Measurements from ENCODE around the gene ATG13.

The ATG13 gene

DNA sequence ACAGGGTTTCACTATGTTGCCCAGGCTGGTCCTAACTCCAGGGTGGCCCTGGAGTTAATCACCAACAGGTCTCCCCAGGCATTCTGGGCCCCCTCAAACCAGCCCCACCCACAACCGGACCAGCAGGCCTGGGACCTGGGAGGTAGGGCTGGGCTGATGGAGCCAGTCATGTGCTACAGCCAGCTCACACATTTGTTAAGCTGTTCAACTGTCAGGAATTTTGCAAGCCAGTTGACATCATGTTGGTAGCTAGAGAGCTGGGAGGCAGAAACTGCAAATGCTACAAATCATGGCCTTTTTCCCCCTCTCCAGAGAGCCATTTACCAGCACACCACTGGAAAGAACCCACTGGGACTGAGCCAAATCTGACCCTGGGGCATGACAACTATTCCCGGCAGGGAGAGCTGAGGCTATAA, 76.3 kb downstream of the ATG13 start:
- no peak overlapping the region for H3K23ac ChIP-seq (ENCODE audit: low read depth, low read length, poor library complexity)
- no peak overlapping the region for H2BK15ac ChIP-seq (ENCODE audit: low read length)
- H3K4ac ChIP-seq (ENCODE audit: low read length), result no peak overlapping the region
- H3K4me1 ChIP-seq (ENCODE audit: control insufficient read depth in 2 of 2, insufficient read depth in 1 of 2, low read depth in 1 of 2, low read length in 2 of 2), result no peaks in the 10 kb centered on the region
- H3K18ac ChIP-seq (ENCODE audit: low read length), result no peak overlapping the region
- no peaks in the 10 kb centered on the region for H3K9me3 ChIP-seq (replicated peaks in 1 of 2; ENCODE audit: control insufficient read depth in 2 of 2, insufficient read depth in 1 of 2, low read depth in 1 of 2, low read length in 2 of 2)
- H3K14ac ChIP-seq (ENCODE audit: low read length), result no peak overlapping the region
- H4K8ac ChIP-seq (ENCODE audit: low read depth, low read length), result no peak overlapping the region
- DNase-seq (ENCODE audit: low spot score), result no peak
- H2BK5ac ChIP-seq (ENCODE audit: low read length), result no peak overlapping the region
- no peak overlapping the region for H3K4me3 ChIP-seq (ENCODE audit: low read length in 2 of 2)
- H3K4me2 ChIP-seq (ENCODE audit: insufficient read depth, low read length, poor library complexity, severe bottlenecking), result no peak overlapping the region
- H4K91ac ChIP-seq (ENCODE audit: low read depth, low read length, poor library complexity), result no peak overlapping the region
- H2BK120ac ChIP-seq (ENCODE audit: low read depth, low read length), result no peak overlapping the region
- H2AFZ ChIP-seq (ENCODE audit: low read length), result no peak overlapping the region
- H3K27me3 ChIP-seq (ENCODE audit: control insufficient read depth in 3 of 3, insufficient read depth in 3 of 3, low read depth in 1 of 3, low read length in 3 of 3), result no peaks in the 10 kb centered on the region
- no peak overlapping the region for H2AK5ac ChIP-seq (ENCODE audit: low read depth, low read length)
- H3K27ac ChIP-seq (replicated peaks; ENCODE audit: low read length), result no peak overlapping the region
- peaks cover 7% of the 10 kb centered on the region for H3K79me1 ChIP-seq (ENCODE audit: low read depth, low read length)
- H3K9ac ChIP-seq (ENCODE audit: low read depth, low read length, poor library complexity), result no peak overlapping the region
- H3K36me3 ChIP-seq (replicated peaks in 1 of 2; ENCODE audit: control insufficient read depth in 2 of 2, insufficient read depth in 2 of 2, low read length in 2 of 2), result peaks cover 16 to 41% of the 10 kb centered on the region in 2 donors
- WGBS, 2 donors (ENCODE audit: extremely low coverage in 2 of 2, insufficient read length in 2 of 2, insufficient replicate concordance in 1 of 2), result no CpG with 5 or more reads among the region's 2 CpGs
- no peak overlapping the region for H2BK12ac ChIP-seq (ENCODE audit: low read length)

DNA sequence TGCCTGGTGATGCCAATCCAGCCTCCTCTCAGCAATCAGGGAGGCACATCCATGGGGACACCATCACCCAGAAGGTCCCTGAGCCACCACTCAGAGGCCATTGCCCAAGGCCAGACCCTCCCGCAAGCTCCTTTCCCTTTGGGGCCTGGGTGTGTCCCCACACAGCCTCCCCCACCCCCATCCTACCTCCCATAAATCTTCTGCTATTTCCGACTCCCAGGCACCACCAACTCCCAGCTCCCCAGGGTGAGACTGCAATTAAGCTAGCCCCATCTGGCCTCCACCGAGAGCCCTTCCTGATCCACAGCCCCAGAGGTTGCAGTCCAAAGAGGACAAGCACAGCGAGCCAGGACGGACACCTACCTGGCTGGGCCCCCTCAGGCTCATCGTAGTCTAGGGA, 76.7 kb downstream of the ATG13 start:
- Histone ChIP-seq H3K14ac (ENCODE audit: low read length) (no peak overlapping the region), H3K27ac (replicated peaks; ENCODE audit: low read length) (no peak overlapping the region), H3K4me2 (ENCODE audit: insufficient read depth, low read length, poor library complexity, severe bottlenecking) (no peak overlapping the region), H2AK5ac (ENCODE audit: low read depth, low read length) (no peak overlapping the region), H3K4me3 (ENCODE audit: low read length in 2 of 2) (no peak overlapping the region), H4K8ac (ENCODE audit: low read depth, low read length) (no peak overlapping the region), H3K4me1 (ENCODE audit: control insufficient read depth in 2 of 2, insufficient read depth in 1 of 2, low read depth in 1 of 2, low read length in 2 of 2) (no peaks in the 10 kb centered on the region), H2BK15ac (ENCODE audit: low read length) (no peak overlapping the region), H3K23ac (ENCODE audit: low read depth, low read length, poor library complexity) (no peak overlapping the region), H3K9me3 (replicated peaks in 1 of 2; ENCODE audit: control insufficient read depth in 2 of 2, insufficient read depth in 1 of 2, low read depth in 1 of 2, low read length in 2 of 2) (no peaks in the 10 kb centered on the region), H3K9ac (ENCODE audit: low read depth, low read length, poor library complexity) (no peak overlapping the region), H2BK120ac (ENCODE audit: low read depth, low read length) (no peak overlapping the region), H2BK12ac (ENCODE audit: low read length) (no peak overlapping the region), H3K18ac (ENCODE audit: low read length) (no peak overlapping the region), H2AFZ (ENCODE audit: low read length) (no peak overlapping the region), H3K4ac (ENCODE audit: low read length) (no peak overlapping the region), H3K79me1 (ENCODE audit: low read depth, low read length) (peaks cover 7% of the 10 kb centered on the region), H2BK5ac (ENCODE audit: low read length) (no peak overlapping the region), H3K27me3 (ENCODE audit: control insufficient read depth in 3 of 3, insufficient read depth in 3 of 3, low read depth in 1 of 3, low read length in 3 of 3) (no peaks in the 10 kb centered on the region), H3K36me3 (replicated peaks in 1 of 2; ENCODE audit: control insufficient read depth in 2 of 2, insufficient read depth in 2 of 2, low read length in 2 of 2) (peaks cover 16 to 40% of the 10 kb centered on the region in 2 donors), H4K91ac (ENCODE audit: low read depth, low read length, poor library complexity) (no peak overlapping the region)
- no peak for DNase-seq (ENCODE audit: low spot score)
- WGBS, 2 donors (ENCODE audit: extremely low coverage in 2 of 2, insufficient read length in 2 of 2, insufficient replicate concordance in 1 of 2), result no CpG with 5 or more reads among the region's 6 CpGs

DNA sequence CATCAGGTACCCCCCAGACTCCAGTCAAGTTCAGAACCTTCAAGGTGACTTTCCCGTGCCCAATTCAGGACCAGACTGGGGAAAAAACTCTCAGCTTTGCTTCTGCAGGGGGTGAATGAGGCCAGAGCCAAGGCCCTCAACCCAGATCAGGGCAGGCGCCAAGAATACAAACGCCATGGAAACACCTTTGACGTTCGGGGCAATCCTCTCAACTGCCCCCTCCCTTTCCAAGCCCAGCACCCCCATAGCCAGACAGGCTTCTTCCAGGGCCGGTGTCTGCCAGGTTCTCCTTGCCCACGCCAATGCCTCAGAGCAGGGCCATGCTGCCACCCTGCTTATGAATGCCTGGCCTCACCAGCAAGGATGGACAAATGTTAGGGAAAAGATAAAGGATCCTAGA, 77.3 kb downstream of the ATG13 start:
- no peak overlapping the region for H3K9ac ChIP-seq (ENCODE audit: low read depth, low read length, poor library complexity)
- H3K79me1 ChIP-seq (ENCODE audit: low read depth, low read length), result peaks cover 7% of the 10 kb centered on the region
- no peak overlapping the region for H3K4me3 ChIP-seq (ENCODE audit: low read length in 2 of 2)
- no peak overlapping the region for H3K27ac ChIP-seq (replicated peaks; ENCODE audit: low read length)
- no peak for DNase-seq (ENCODE audit: low spot score)
- H2BK12ac ChIP-seq (ENCODE audit: low read length), result no peak overlapping the region
- no peak overlapping the region for H2AFZ ChIP-seq (ENCODE audit: low read length)
- no peak overlapping the region for H4K8ac ChIP-seq (ENCODE audit: low read depth, low read length)
- H2BK120ac ChIP-seq (ENCODE audit: low read depth, low read length), result peak overlapping the region; percentile 31
- no peaks in the 10 kb centered on the region for H3K27me3 ChIP-seq (ENCODE audit: control insufficient read depth in 3 of 3, insufficient read depth in 3 of 3, low read depth in 1 of 3, low read length in 3 of 3)
- no peak overlapping the region for H2AK5ac ChIP-seq (ENCODE audit: low read depth, low read length)
- no peak overlapping the region for H3K4ac ChIP-seq (ENCODE audit: low read length)
- H3K4me2 ChIP-seq (ENCODE audit: insufficient read depth, low read length, poor library complexity, severe bottlenecking), result no peak overlapping the region
- no peak overlapping the region for H4K91ac ChIP-seq (ENCODE audit: low read depth, low read length, poor library complexity)
- H3K4me1 ChIP-seq (ENCODE audit: control insufficient read depth in 2 of 2, insufficient read depth in 1 of 2, low read depth in 1 of 2, low read length in 2 of 2), result no peaks in the 10 kb centered on the region
- no peak overlapping the region for H3K23ac ChIP-seq (ENCODE audit: low read depth, low read length, poor library complexity)
- no peak overlapping the region for H2BK5ac ChIP-seq (ENCODE audit: low read length)
- no peak overlapping the region for H3K14ac ChIP-seq (ENCODE audit: low read length)
- H3K18ac ChIP-seq (ENCODE audit: low read length), result no peak overlapping the region
- peaks cover 16 to 38% of the 10 kb centered on the region in 2 donors for H3K36me3 ChIP-seq (replicated peaks in 1 of 2; ENCODE audit: control insufficient read depth in 2 of 2, insufficient read depth in 2 of 2, low read length in 2 of 2)
- no peaks in the 10 kb centered on the region for H3K9me3 ChIP-seq (replicated peaks in 1 of 2; ENCODE audit: control insufficient read depth in 2 of 2, insufficient read depth in 1 of 2, low read depth in 1 of 2, low read length in 2 of 2)
- WGBS, 2 donors (ENCODE audit: extremely low coverage in 2 of 2, insufficient read length in 2 of 2, insufficient replicate concordance in 1 of 2), result no CpG with 5 or more reads among the region's 7 CpGs
- H2BK15ac ChIP-seq (ENCODE audit: low read length), result no peak overlapping the region

GRCh38 chr11:46695345-46696211, 78.2 kb downstream of the ATG13 start:
- no peaks in the 10 kb centered on the region for H3K27me3 ChIP-seq (ENCODE audit: control insufficient read depth in 3 of 3, insufficient read depth in 3 of 3, low read depth in 1 of 3, low read length in 3 of 3)
- WGBS, 2 donors (ENCODE audit: extremely low coverage in 2 of 2, insufficient read length in 2 of 2, insufficient replicate concordance in 1 of 2), result no CpG with 5 or more reads among the region's 12 CpGs
- H3K18ac ChIP-seq (ENCODE audit: low read length), result no peak overlapping the region

More at GRCh38 chr11:46695345-46696211, 78.2 kb downstream of the ATG13 start:
- no peak overlapping the region for H3K4me2 ChIP-seq (ENCODE audit: insufficient read depth, low read length, poor library complexity, severe bottlenecking)
- H3K4me1 ChIP-seq (ENCODE audit: control insufficient read depth in 2 of 2, insufficient read depth in 1 of 2, low read depth in 1 of 2, low read length in 2 of 2), result no peaks in the 10 kb centered on the region
- no peaks in the 10 kb centered on the region for H3K9me3 ChIP-seq (replicated peaks in 1 of 2; ENCODE audit: control insufficient read depth in 2 of 2, insufficient read depth in 1 of 2, low read depth in 1 of 2, low read length in 2 of 2)
- H3K9ac ChIP-seq (ENCODE audit: low read depth, low read length, poor library complexity), result no peak overlapping the region
- DNase-seq (ENCODE audit: low spot score), result no peak
- H2AFZ ChIP-seq (ENCODE audit: low read length), result no peak overlapping the region
- H3K23ac ChIP-seq (ENCODE audit: low read depth, low read length, poor library complexity), result no peak overlapping the region
- H3K36me3 ChIP-seq (replicated peaks in 1 of 2; ENCODE audit: control insufficient read depth in 2 of 2, insufficient read depth in 2 of 2, low read length in 2 of 2), result peaks cover 16 to 38% of the 10 kb centered on the region in 2 donors
- no peak overlapping the region for H3K27ac ChIP-seq (replicated peaks; ENCODE audit: low read length)
- peak overlapping the region; percentile 82 for H2BK5ac ChIP-seq (ENCODE audit: low read length)
- H4K8ac ChIP-seq (ENCODE audit: low read depth, low read length), result no peak overlapping the region
- no peak overlapping the region for H3K14ac ChIP-seq (ENCODE audit: low read length)
- H4K91ac ChIP-seq (ENCODE audit: low read depth, low read length, poor library complexity), result no peak overlapping the region
- H2AK5ac ChIP-seq (ENCODE audit: low read depth, low read length), result no peak overlapping the region
- H3K4ac ChIP-seq (ENCODE audit: low read length), result no peak overlapping the region
- no peak overlapping the region for H3K4me3 ChIP-seq (ENCODE audit: low read length in 2 of 2)
- no peak overlapping the region for H2BK120ac ChIP-seq (ENCODE audit: low read depth, low read length)
- no peak overlapping the region for H2BK15ac ChIP-seq (ENCODE audit: low read length)
- H2BK12ac ChIP-seq (ENCODE audit: low read length), result no peak overlapping the region
- peaks cover 7% of the 10 kb centered on the region for H3K79me1 ChIP-seq (ENCODE audit: low read depth, low read length)
